ENCODE results near the gene LDLRAD2. TPM values are rescaled to one million over a fixed set of nuclear protein-coding genes. Genes with fewer than 3 reads are reported as not detected.

The LDLRAD2 gene
- total and polyA plus RNA-seq, 2 of the 4 experiments (the other 2 are of a cell fraction): 0.05 TPM; not detected in 1

DNA sequence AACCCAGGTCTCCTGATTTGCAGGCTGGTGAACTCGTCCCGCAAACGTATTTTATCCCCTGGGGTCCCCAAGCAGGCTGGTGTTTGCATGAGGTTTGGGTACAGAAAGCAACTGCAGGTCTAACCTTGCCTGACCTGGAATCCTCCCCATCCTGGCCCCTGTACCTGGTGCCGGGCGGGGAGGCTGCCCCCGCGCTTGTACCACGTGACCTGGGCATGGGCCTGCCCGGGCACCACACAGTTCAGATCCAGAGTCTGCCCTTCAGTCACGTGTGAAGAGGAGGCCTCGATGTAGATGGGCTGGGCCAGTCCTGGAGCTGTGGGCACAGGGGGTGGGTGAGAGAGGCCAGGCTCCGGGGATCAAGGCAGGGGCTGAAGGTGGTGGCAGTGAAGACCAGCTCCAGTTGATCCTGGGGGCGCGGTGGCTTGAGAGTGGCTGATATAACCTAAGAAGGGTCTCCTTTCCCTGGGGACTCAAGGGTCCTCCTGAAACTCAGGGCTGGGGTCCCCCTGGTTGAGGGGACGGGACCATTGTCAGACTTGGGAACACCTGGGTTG is 30.6 kb downstream of the LDLRAD2 start:
- Histone ChIP-seq H3K9me3 (ENCODE audit: control insufficient read depth, insufficient read depth, low read length) (no peaks in the 10 kb centered on the region), H3K14ac (replicated peaks; ENCODE audit: low read depth, low read length) (no peak overlapping the region), H3K9ac (ENCODE audit: low read depth, low read length) (no peak overlapping the region), H3K4ac (ENCODE audit: low read depth, low read length) (no peak overlapping the region), H2BK120ac (ENCODE audit: low read depth, low read length) (no peak overlapping the region), H3K9me1 (ENCODE audit: insufficient read depth, low read length) (no peaks in the 10 kb centered on the region), H3K27ac (ENCODE audit: insufficient read depth, low read length) (no peak overlapping the region), H4K91ac (ENCODE audit: insufficient read depth, low read depth, low read length) (no peak overlapping the region), H3K56ac (ENCODE audit: extremely low read depth, insufficient read depth, low read length) (no peak overlapping the region), H2AK5ac (ENCODE audit: low read depth, low read length) (no peak overlapping the region), H4K20me1 (ENCODE audit: insufficient read depth, low read length) (no peaks in the 10 kb centered on the region; the same call in none of the 2 replicates), H2BK20ac (ENCODE audit: low read depth, low read length) (no peak overlapping the region), H3K4me1 (ENCODE audit: control insufficient read depth, insufficient read depth, low read length) (no peaks in the 10 kb centered on the region), H3K4me2 (ENCODE audit: low read depth, low read length) (no peak overlapping the region), H3K27me3 (ENCODE audit: control insufficient read depth, insufficient read depth, low read length) (no peaks in the 10 kb centered on the region), H3K23ac (ENCODE audit: low read depth, low read length) (no peak overlapping the region), H3K4me3 (ENCODE audit: insufficient read depth, low read depth, low read length) (no peak overlapping the region), H3K79me1 (ENCODE audit: low read depth in 1 of 2, low read length in 2 of 2) (peaks cover 0 to under 1% of the 10 kb centered on the region in 2 experiments; a peak in 2 of 4 replicates), H3K36me3 (ENCODE audit: control insufficient read depth, insufficient read depth, low read length) (peaks cover 70% of the 10 kb centered on the region), H2AK9ac (replicated peaks; ENCODE audit: low read depth, low read length, poor library complexity) (no peak overlapping the region), H2BK5ac (ENCODE audit: low read depth, low read length, poor library complexity, severe bottlenecking) (no peak overlapping the region), H2AFZ (replicated peaks; ENCODE audit: low read length, poor library complexity) (no peak overlapping the region), H4K5ac (ENCODE audit: low read depth, low read length) (no peak overlapping the region), H2BK15ac (ENCODE audit: low read depth, low read length) (no peak overlapping the region), H3K18ac (ENCODE audit: low read depth, low read length) (no peak overlapping the region), H4K8ac (ENCODE audit: low read depth in 2 of 2, low read length in 2 of 2) (no peak overlapping the region)
- DNase-seq (no peak), ATAC-seq (ENCODE audit: low read depth) (no peak)
- ChIA-PET CTCF (no interaction called here), POLR2A (ENCODE audit: unreplicated experiment) (no interaction called here)
- in situ Hi-C loops (cut with MboI; ENCODE audit: low sequenced_read_pairs): no loop called here
- no peak for TF ChIP-seq RCOR1 (IDR thresholded peaks at IDR 0.05; ENCODE audit: insufficient replicate concordance, low read length)
- TF ChIP-seq POLR2A (IDR thresholded peaks at IDR 0.05; ENCODE audit: low read depth, low read length): no peak
- no peak for TF ChIP-seq RAD21 (IDR thresholded peaks at IDR 0.05; ENCODE audit: low read length)
- TF ChIP-seq, protein P1, sequence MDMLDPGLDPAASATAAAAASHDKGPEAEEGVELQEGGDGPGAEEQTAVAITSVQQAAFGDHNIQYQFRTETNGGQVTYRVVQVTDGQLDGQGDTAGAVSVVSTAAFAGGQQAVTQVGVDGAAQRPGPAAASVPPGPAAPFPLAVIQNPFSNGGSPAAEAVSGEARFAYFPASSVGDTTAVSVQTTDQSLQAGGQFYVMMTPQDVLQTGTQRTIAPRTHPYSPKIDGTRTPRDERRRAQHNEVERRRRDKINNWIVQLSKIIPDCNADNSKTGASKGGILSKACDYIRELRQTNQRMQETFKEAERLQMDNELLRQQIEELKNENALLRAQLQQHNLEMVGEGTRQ (IDR thresholded peaks at IDR 0.05; ENCODE audit: low read depth, low read length): no peak
- TF ChIP-seq SMC3 (IDR thresholded peaks at IDR 0.05; ENCODE audit: low read depth, low read length): no peak
- TF ChIP-seq, protein P2, sequence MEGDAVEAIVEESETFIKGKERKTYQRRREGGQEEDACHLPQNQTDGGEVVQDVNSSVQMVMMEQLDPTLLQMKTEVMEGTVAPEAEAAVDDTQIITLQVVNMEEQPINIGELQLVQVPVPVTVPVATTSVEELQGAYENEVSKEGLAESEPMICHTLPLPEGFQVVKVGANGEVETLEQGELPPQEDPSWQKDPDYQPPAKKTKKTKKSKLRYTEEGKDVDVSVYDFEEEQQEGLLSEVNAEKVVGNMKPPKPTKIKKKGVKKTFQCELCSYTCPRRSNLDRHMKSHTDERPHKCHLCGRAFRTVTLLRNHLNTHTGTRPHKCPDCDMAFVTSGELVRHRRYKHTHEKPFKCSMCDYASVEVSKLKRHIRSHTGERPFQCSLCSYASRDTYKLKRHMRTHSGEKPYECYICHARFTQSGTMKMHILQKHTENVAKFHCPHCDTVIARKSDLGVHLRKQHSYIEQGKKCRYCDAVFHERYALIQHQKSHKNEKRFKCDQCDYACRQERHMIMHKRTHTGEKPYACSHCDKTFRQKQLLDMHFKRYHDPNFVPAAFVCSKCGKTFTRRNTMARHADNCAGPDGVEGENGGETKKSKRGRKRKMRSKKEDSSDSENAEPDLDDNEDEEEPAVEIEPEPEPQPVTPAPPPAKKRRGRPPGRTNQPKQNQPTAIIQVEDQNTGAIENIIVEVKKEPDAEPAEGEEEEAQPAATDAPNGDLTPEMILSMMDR (conservative IDR thresholded peaks at IDR 0.05; ENCODE audit: low read depth, low read length): no peak
- TF ChIP-seq NFE2L2 (IDR thresholded peaks at IDR 0.05; ENCODE audit: low read depth, low read length): no peak
- TF ChIP-seq MXI1 (IDR thresholded peaks at IDR 0.05; ENCODE audit: borderline replicate concordance, low read depth, low read length): no peak
- TF ChIP-seq CEBPB (IDR thresholded peaks at IDR 0.05; ENCODE audit: low read depth, low read length): no peak
- TF ChIP-seq MAZ (IDR thresholded peaks at IDR 0.05; ENCODE audit: borderline replicate concordance, low read depth, low read length): no peak
- WGBS, 2 experiments (ENCODE audit: extremely low coverage in 2 of 2, insufficient read length in 1 of 2): no CpG with 5 or more reads among the region's 15 CpGs
- intact Hi-C loops (cut with micrococcal nuclease): no loop called here
- no TSS peak for BruUV-seq (replicated peaks)
- dilution Hi-C loops (cut with HindIII; ENCODE audit: low sequenced_read_pairs, unreplicated experiment): no loop called here

Data from IMR-90 (cell line).